Measurements from ENCODE around the gene GSG1L2.

GSG1L2 gene

GRCh38 chr17:9825641-9826150 is 3.8 kb upstream of the GSG1L2 start, which contains the start of gene GLP2R:
Gene GLP2R, plus strand, starts transcription at chr17:9825924. Its CDS starts 140 bp downstream, at chr17:9826064.
- DNase-seq (ENCODE audit: low read depth in 1 of 2, low spot score in 1 of 2), result no peak

GRCh38 chr17:9824797-9825338 is 3.0 kb upstream of the GSG1L2 start:
- no peak for DNase-seq (ENCODE audit: low read depth in 1 of 2, low spot score in 1 of 2)

- no peak for DNase-seq (ENCODE audit: low read depth in 1 of 2, low spot score in 1 of 2)
Measured at GRCh38 chr17:9824094-9824493, 2.2 kb upstream of the GSG1L2 start.

- DNase-seq (ENCODE audit: low read depth in 1 of 2, low spot score in 1 of 2), result no peak
Measured at GRCh38 chr17:9820448-9820847, 1.4 kb downstream of the GSG1L2 start.

- no peak for DNase-seq (ENCODE audit: low read depth in 1 of 2, low spot score in 1 of 2)
Measured at GRCh38 chr17:9818760-9819159, 3.1 kb downstream of the GSG1L2 start.

- DNase-seq (ENCODE audit: low read depth in 1 of 2, low spot score in 1 of 2), result no peak
Measured at GRCh38 chr17:9817086-9817485, 4.8 kb downstream of the GSG1L2 start.

- DNase-seq (ENCODE audit: low read depth in 1 of 2, low spot score in 1 of 2), result no peak
Measured at GRCh38 chr17:9816472-9816871, 5.4 kb downstream of the GSG1L2 start.

- DNase-seq (ENCODE audit: low read depth in 1 of 2, low spot score in 1 of 2), result no peak
Measured at GRCh38 chr17:9814337-9814945, 7.4 kb downstream of the GSG1L2 start.

GRCh38 chr17:9813166-9813565 is 8.7 kb downstream of the GSG1L2 start:
- DNase-seq (ENCODE audit: low read depth in 1 of 2, low spot score in 1 of 2), result no peak

GRCh38 chr17:9811537-9811936 is 10.3 kb downstream of the GSG1L2 start:
- DNase-seq (ENCODE audit: low read depth in 1 of 2, low spot score in 1 of 2), result no peak

- no peak for DNase-seq (ENCODE audit: low read depth in 1 of 2, low spot score in 1 of 2)
Measured at GRCh38 chr17:9811086-9811485, 10.8 kb downstream of the GSG1L2 start.

GRCh38 chr17:9810100-9810949 is 11.6 kb downstream of the GSG1L2 start:
- no peak for DNase-seq (ENCODE audit: low read depth in 1 of 2, low spot score in 1 of 2)

- DNase-seq (ENCODE audit: low read depth in 1 of 2, low spot score in 1 of 2), result no peak
Measured at GRCh38 chr17:9809409-9809808, 12.5 kb downstream of the GSG1L2 start.

- no peak for DNase-seq (ENCODE audit: low read depth in 1 of 2, low spot score in 1 of 2)
Measured at GRCh38 chr17:9806699-9807098, 15.2 kb downstream of the GSG1L2 start.

- DNase-seq (ENCODE audit: low read depth in 1 of 2, low spot score in 1 of 2), result no peak
Measured at GRCh38 chr17:9805769-9806168, 16.1 kb downstream of the GSG1L2 start.

GRCh38 chr17:9802697-9803096 is 19.2 kb downstream of the GSG1L2 start:
- DNase-seq (ENCODE audit: low read depth in 1 of 2, low spot score in 1 of 2), result no peak

- DNase-seq (ENCODE audit: low read depth in 1 of 2, low spot score in 1 of 2), result no peak
Measured at GRCh38 chr17:9802294-9802693, 19.6 kb downstream of the GSG1L2 start.

GRCh38 chr17:9801505-9801904 is 20.4 kb downstream of the GSG1L2 start:
- no peak for DNase-seq (ENCODE audit: low read depth in 1 of 2, low spot score in 1 of 2)

- DNase-seq (ENCODE audit: low read depth in 1 of 2, low spot score in 1 of 2), result no peak
Measured at GRCh38 chr17:9798724-9799123, 23.2 kb downstream of the GSG1L2 start.

- DNase-seq (ENCODE audit: low read depth in 1 of 2, low spot score in 1 of 2), result no peak
Measured at GRCh38 chr17:9798008-9798407, 23.9 kb downstream of the GSG1L2 start.

GRCh38 chr17:9792181-9792840 is 29.6 kb downstream of the GSG1L2 start:
- DNase-seq (ENCODE audit: low read depth in 1 of 2, low spot score in 1 of 2), result no peak

All from stimulated activated CD4-positive, alpha-beta T cell treated with anti-CD3 and anti-CD28 coated beads, Interleukin-15, amount 100 ng/mL, for 1 hour (primary cell).